ENCODE measurements around the gene SHISAL1. TPM values are rescaled to one million over a fixed set of nuclear protein-coding genes. Genes with fewer than 3 reads are reported as not detected.

The SHISAL1 gene
- total RNA-seq, 1 donor from 2014 or later = not detected

DNA sequence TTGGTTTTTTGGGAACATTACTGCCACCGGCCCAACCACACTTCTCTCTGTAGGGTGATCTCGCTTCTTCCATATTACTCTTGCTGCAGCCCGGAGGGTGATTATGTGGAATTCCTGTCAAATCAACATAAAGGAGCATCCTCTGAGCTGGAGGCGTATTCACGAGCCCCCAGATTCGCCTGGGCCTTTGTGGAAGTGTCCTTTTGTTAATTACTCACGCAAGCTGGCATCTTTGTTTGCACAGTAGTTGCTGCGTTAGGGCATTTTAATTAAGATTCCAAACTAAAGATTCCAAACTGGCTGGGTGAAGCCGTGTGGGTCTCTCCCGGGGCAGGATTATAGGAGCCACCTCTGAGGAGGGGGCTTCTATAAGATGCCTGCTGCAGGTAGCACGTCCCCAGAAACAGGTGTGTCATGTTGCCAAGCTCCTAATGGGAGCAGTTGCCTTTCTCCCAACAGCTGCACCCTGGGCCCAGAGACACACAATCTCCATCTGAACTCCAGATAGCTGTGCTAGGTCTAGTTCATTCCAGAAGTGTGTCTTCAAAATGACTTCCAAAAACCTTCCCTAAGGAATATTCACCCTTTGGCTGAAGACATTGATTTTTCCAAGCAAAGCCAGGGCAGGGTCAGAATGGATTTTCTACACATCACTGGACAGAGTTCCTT is 40.9 kb downstream of the SHISAL1 start:
- Mint-ChIP-seq H3K4me3 (no peak overlapping the region), H3K4me1 (ENCODE audit: low read depth) (no peaks in the 10 kb centered on the region), H3K36me3 (ENCODE audit: low read depth) (no peaks in the 10 kb centered on the region), H3K27me3 (ENCODE audit: insufficient read depth) (peaks cover 4% of the 10 kb centered on the region), H3K9me3 (no peaks in the 10 kb centered on the region), H3K27ac (no peak overlapping the region)
- no peak for DNase-seq (ENCODE audit: low spot score)
- intact Hi-C loops (cut with micrococcal nuclease) = no loop called here

GRCh38 chr22:44271010-44271500 is 41.7 kb downstream of the SHISAL1 start:
- H3K36me3 Mint-ChIP-seq (ENCODE audit: low read depth) = no peaks in the 10 kb centered on the region
- H3K9me3 Mint-ChIP-seq = no peaks in the 10 kb centered on the region
- H3K27me3 Mint-ChIP-seq (ENCODE audit: insufficient read depth) = peaks cover 4% of the 10 kb centered on the region
- DNase-seq (ENCODE audit: low spot score) = no peak
- H3K4me1 Mint-ChIP-seq (ENCODE audit: low read depth) = no peaks in the 10 kb centered on the region
- intact Hi-C loops (cut with micrococcal nuclease) = no loop called here
- no peak overlapping the region for H3K4me3 Mint-ChIP-seq
- no peak overlapping the region for H3K27ac Mint-ChIP-seq

DNA sequence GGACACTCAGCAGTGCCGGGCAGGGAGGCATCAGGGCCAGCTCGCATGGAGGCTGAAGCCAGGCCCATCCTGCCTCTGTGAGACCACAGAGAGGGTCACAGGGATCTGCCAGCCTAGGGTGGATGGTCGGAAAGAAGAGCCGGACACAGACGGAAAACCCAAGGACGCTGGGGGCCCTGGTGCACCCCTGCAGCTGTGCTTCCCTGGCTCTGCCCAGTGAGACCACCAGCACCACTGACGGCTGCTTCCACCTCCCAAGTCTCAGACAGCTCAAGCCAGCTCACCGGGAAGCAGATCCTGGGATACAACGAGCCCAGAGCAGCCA is 42.2 kb downstream of the SHISAL1 start:
- Mint-ChIP-seq H3K27me3 (ENCODE audit: insufficient read depth) (peaks cover 4% of the 10 kb centered on the region), H3K9me3 (no peaks in the 10 kb centered on the region), H3K4me3 (no peak overlapping the region), H3K27ac (no peak overlapping the region), H3K36me3 (ENCODE audit: low read depth) (no peaks in the 10 kb centered on the region), H3K4me1 (ENCODE audit: low read depth) (no peaks in the 10 kb centered on the region)
- intact Hi-C loops (cut with micrococcal nuclease) = no loop called here
- DNase-seq (ENCODE audit: low spot score) = no peak

DNA sequence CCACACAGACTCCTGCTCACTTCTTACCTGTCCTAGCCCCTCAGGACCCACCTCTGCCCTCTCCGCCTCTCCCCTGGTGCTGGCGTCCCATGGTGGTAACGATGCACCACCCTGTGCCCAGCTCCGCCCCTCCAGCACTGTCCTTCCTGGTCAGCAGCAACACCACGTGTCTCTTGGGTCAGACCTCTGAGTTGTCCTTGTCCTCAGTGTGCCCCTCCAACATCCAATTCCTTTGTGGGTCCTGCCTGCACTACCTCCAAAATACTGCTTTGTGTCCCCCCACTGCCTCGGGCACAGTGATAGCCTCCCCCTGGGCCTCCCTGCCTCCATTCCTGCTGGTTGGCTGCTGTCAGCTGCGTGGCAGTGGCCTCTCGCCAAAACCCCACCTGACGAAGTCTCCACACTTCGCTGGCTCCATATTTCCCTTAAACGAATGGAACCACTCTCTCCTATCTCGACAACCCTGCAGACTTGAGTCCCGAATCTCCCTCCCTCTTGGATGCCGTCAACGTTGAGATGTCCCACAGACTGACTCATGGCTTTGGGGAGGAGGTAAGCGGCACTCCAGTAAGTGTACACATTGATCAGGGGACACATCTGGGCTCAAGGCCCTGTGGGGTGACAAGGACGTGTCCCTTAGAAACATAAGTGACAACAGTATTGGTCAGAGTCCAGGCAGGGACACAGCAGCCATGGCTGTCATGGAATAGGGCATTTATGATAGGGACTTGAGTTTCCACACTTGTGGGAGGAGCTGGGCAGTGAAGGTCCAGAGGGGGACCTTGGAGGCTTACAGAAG is 42.8 kb downstream of the SHISAL1 start:
- peaks cover 3% of the 10 kb centered on the region for H3K27me3 Mint-ChIP-seq (ENCODE audit: insufficient read depth)
- H3K9me3 Mint-ChIP-seq = no peaks in the 10 kb centered on the region
- no peak overlapping the region for H3K4me3 Mint-ChIP-seq
- H3K27ac Mint-ChIP-seq = no peak overlapping the region
- no peaks in the 10 kb centered on the region for H3K4me1 Mint-ChIP-seq (ENCODE audit: low read depth)
- no peak for DNase-seq (ENCODE audit: low spot score)
- H3K36me3 Mint-ChIP-seq (ENCODE audit: low read depth) = no peaks in the 10 kb centered on the region
- intact Hi-C loops (cut with micrococcal nuclease) = no loop called here

DNA sequence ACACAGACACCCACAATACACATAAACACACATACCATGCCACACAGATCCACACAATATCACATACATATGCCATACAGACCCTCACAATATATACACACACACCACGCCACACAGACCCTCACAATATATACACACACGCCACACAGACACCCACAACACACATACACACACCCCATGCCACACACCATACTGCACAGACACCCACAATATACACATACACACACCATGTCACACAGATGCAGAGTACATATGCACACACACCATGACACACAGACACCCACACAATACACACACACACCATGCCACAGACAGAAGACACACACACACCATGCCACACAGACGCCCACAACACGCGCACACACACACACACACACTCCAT is 43.6 kb downstream of the SHISAL1 start:
- intact Hi-C loops (cut with micrococcal nuclease) = no loop called here
- Mint-ChIP-seq H3K9me3 (no peaks in the 10 kb centered on the region), H3K27ac (no peak overlapping the region), H3K27me3 (ENCODE audit: insufficient read depth) (no peaks in the 10 kb centered on the region), H3K4me1 (ENCODE audit: low read depth) (no peaks in the 10 kb centered on the region), H3K4me3 (no peak overlapping the region), H3K36me3 (ENCODE audit: low read depth) (no peaks in the 10 kb centered on the region)
- no peak for DNase-seq (ENCODE audit: low spot score)

DNA sequence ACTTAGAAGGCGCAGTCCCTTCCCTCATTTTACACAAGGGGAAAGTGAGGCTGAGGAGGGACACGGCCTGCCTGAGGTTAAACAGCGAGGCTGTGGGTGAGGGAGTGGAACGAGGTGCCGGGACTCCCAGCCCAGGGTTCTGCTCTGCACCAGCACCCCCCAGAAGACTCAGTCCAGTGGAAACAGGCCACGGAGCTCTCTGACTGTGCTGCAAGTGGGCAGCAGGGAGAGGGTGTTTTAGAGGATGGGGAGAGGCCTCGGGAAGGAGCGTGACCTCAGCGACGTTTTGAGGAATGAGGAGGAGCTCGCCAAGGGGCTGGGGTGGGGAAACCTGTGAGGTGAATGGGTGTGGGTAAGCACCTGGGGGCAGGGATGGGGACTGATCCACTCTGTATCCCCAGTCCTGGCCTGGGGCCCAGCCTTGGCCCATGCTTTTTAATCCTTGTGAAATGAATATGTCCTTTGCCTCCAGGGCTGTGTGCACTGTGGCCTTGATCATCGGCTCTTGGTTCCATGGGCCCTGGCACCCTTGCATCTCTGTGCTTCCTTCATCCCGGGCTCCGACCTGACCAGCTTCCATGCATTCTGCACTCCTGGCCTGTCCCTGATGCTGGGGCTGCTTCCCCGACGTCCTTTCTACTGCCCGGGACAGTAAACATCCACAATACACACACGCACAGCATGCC is 44.2 kb downstream of the SHISAL1 start:
- Mint-ChIP-seq H3K9me3 (no peaks in the 10 kb centered on the region), H3K4me3 (no peak overlapping the region), H3K4me1 (ENCODE audit: low read depth) (no peaks in the 10 kb centered on the region), H3K27me3 (ENCODE audit: insufficient read depth) (no peaks in the 10 kb centered on the region), H3K27ac (no peak overlapping the region), H3K36me3 (ENCODE audit: low read depth) (no peaks in the 10 kb centered on the region)
- no peak for DNase-seq (ENCODE audit: low spot score)
- intact Hi-C loops (cut with micrococcal nuclease) = no loop called here

DNA sequence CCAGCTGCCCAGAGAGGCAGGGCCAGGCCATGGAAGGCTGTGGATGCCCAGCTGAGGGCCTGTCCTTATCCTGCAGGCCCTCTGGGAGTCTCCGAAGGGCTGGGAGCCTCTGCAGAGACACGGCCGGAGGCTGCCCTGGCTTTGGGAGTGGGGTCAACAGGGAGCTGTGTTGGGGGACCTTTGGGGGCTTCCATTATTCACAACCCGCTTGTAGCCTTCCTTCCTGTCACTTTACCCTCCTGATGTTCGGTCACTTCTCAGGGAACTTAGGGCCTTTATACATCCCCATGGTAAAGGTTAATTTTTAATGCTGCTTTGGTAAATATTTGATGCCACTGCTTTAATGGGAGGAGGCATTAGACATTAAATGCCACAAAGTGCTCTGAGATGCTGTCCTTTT is 44.9 kb downstream of the SHISAL1 start:
- intact Hi-C loops (cut with micrococcal nuclease) = no loop called here
- DNase-seq (ENCODE audit: low spot score) = no peak
- Mint-ChIP-seq H3K4me3 (no peak overlapping the region), H3K27me3 (ENCODE audit: insufficient read depth) (no peaks in the 10 kb centered on the region), H3K4me1 (ENCODE audit: low read depth) (no peaks in the 10 kb centered on the region), H3K36me3 (ENCODE audit: low read depth) (no peaks in the 10 kb centered on the region), H3K27ac (no peak overlapping the region), H3K9me3 (no peaks in the 10 kb centered on the region)

- Mint-ChIP-seq H3K27me3 (ENCODE audit: insufficient read depth) (no peaks in the 10 kb centered on the region), H3K27ac (no peak overlapping the region), H3K9me3 (no peaks in the 10 kb centered on the region), H3K4me1 (ENCODE audit: low read depth) (no peaks in the 10 kb centered on the region), H3K36me3 (ENCODE audit: low read depth) (no peaks in the 10 kb centered on the region), H3K4me3 (no peak overlapping the region)
- intact Hi-C loops (cut with micrococcal nuclease) = no loop called here
- no peak for DNase-seq (ENCODE audit: low spot score)
Measured at GRCh38 chr22:44266796-44267760, 45.7 kb downstream of the SHISAL1 start.

GRCh38 chr22:44263547-44263946 is 49.2 kb downstream of the SHISAL1 start:
- Mint-ChIP-seq H3K4me3 (no peak overlapping the region), H3K9me3 (no peaks in the 10 kb centered on the region), H3K36me3 (ENCODE audit: low read depth) (no peaks in the 10 kb centered on the region), H3K27ac (no peak overlapping the region), H3K27me3 (ENCODE audit: insufficient read depth) (no peaks in the 10 kb centered on the region), H3K4me1 (ENCODE audit: low read depth) (no peaks in the 10 kb centered on the region)
- no peak for DNase-seq (ENCODE audit: low spot score)
- intact Hi-C loops (cut with micrococcal nuclease) = no loop called here

GRCh38 chr22:44261861-44262595 is 50.7 kb downstream of the SHISAL1 start:
- DNase-seq (ENCODE audit: low spot score) = no peak
- H3K4me1 Mint-ChIP-seq (ENCODE audit: low read depth) = no peaks in the 10 kb centered on the region
- H3K27ac Mint-ChIP-seq = no peak overlapping the region
- no peaks in the 10 kb centered on the region for H3K36me3 Mint-ChIP-seq (ENCODE audit: low read depth)
- no peak overlapping the region for H3K4me3 Mint-ChIP-seq
- no peaks in the 10 kb centered on the region for H3K9me3 Mint-ChIP-seq
- no peaks in the 10 kb centered on the region for H3K27me3 Mint-ChIP-seq (ENCODE audit: insufficient read depth)
- intact Hi-C loops (cut with micrococcal nuclease) = no loop called here

- intact Hi-C loops (cut with micrococcal nuclease) = no loop called here
- Mint-ChIP-seq H3K4me1 (ENCODE audit: low read depth) (no peaks in the 10 kb centered on the region), H3K9me3 (no peaks in the 10 kb centered on the region), H3K36me3 (ENCODE audit: low read depth) (no peaks in the 10 kb centered on the region), H3K4me3 (no peak overlapping the region), H3K27me3 (ENCODE audit: insufficient read depth) (peaks cover 5% of the 10 kb centered on the region), H3K27ac (no peak overlapping the region)
- DNase-seq (ENCODE audit: low spot score) = no peak
Measured at GRCh38 chr22:44261164-44261860, 51.4 kb downstream of the SHISAL1 start.
